Measurements from ENCODE around the gene LCMT2. TPM values are rescaled to one million over a fixed set of nuclear protein-coding genes. Genes with fewer than 3 reads are reported as not detected.

Gene LCMT2
- total RNA-seq, 2 donors from 2014 or later, result 5.3 to 7.7 TPM

GRCh38 chr15:43346305-43346704, 15.9 kb upstream of the LCMT2 start:
- Histone ChIP-seq H3K36me3 (no peaks in the 10 kb centered on the region), H3K4me1 (ENCODE audit: control insufficient read depth in 1 of 2, low read depth in 2 of 2) (no peaks in the 10 kb centered on the region), H3K4me3 (no peak overlapping the region), H3K9me3 (no peaks in the 10 kb centered on the region), H3K27me3 (replicated peaks; ENCODE audit: insufficient read depth) (no peaks in the 10 kb centered on the region), H3K27ac (no peak overlapping the region)
- DNase-seq (ENCODE audit: low spot score) (no peak), ATAC-seq (ENCODE audit: insufficient number of reproducible peaks, low FRiP score, low read depth) (no peak)
- no peak for TF ChIP-seq CTCF (IDR thresholded peaks at IDR 0.05)

GRCh38 chr15:43330780-43331087, 361 bp upstream of the LCMT2 start:
- no peak for ATAC-seq (ENCODE audit: insufficient number of reproducible peaks, low FRiP score, low read depth)
- Histone ChIP-seq H3K36me3 (no peaks in the 10 kb centered on the region), H3K9me3 (no peaks in the 10 kb centered on the region), H3K4me3 (peak overlapping the region; percentile 91), H3K27ac (peak overlapping the region; percentile 94 to 95), H3K27me3 (replicated peaks; ENCODE audit: insufficient read depth) (no peaks in the 10 kb centered on the region), H3K4me1 (ENCODE audit: control insufficient read depth in 1 of 2, low read depth in 2 of 2) (peaks cover 14 to 28% of the 10 kb centered on the region in 2 donors)
- no peak for TF ChIP-seq CTCF (IDR thresholded peaks at IDR 0.05)
- no peak for DNase-seq (ENCODE audit: low spot score)

- Histone ChIP-seq H3K4me1 (ENCODE audit: control insufficient read depth in 1 of 2, low read depth in 2 of 2) (peaks cover 14 to 28% of the 10 kb centered on the region in 2 donors), H3K36me3 (no peaks in the 10 kb centered on the region), H3K4me3 (peak overlapping the region; percentile 91), H3K9me3 (no peaks in the 10 kb centered on the region), H3K27me3 (replicated peaks; ENCODE audit: insufficient read depth) (no peaks in the 10 kb centered on the region), H3K27ac (peak overlapping the region; percentile 94 to 95)
- ATAC-seq (ENCODE audit: insufficient number of reproducible peaks, low FRiP score, low read depth), result no peak
- DNase-seq (ENCODE audit: low spot score), result no peak
- TF ChIP-seq CTCF (IDR thresholded peaks at IDR 0.05), result no peak
Measured at GRCh38 chr15:43329217-43329959, 985 bp downstream of the LCMT2 start.

GRCh38 chr15:43325039-43325684, 5.2 kb downstream of the LCMT2 start:
- Histone ChIP-seq H3K4me3 (no peak overlapping the region), H3K27me3 (replicated peaks; ENCODE audit: insufficient read depth) (no peaks in the 10 kb centered on the region), H3K9me3 (no peaks in the 10 kb centered on the region), H3K4me1 (ENCODE audit: control insufficient read depth in 1 of 2, low read depth in 2 of 2) (peaks cover 14 to 21% of the 10 kb centered on the region in 2 donors), H3K36me3 (no peaks in the 10 kb centered on the region), H3K27ac (no peak overlapping the region)
- no peak for DNase-seq (ENCODE audit: low spot score)
- TF ChIP-seq CTCF (IDR thresholded peaks at IDR 0.05), result no peak
- ATAC-seq (ENCODE audit: insufficient number of reproducible peaks, low FRiP score, low read depth), result no peak

GRCh38 chr15:43318990-43319771, 11.2 kb downstream of the LCMT2 start:
- no peak for TF ChIP-seq CTCF (IDR thresholded peaks at IDR 0.05)
- Histone ChIP-seq H3K27me3 (replicated peaks; ENCODE audit: insufficient read depth) (no peaks in the 10 kb centered on the region), H3K4me3 (no peak overlapping the region), H3K9me3 (no peaks in the 10 kb centered on the region), H3K36me3 (no peaks in the 10 kb centered on the region), H3K4me1 (ENCODE audit: control insufficient read depth in 1 of 2, low read depth in 2 of 2) (no peaks in the 10 kb centered on the region), H3K27ac (no peak overlapping the region)
- ATAC-seq (ENCODE audit: insufficient number of reproducible peaks, low FRiP score, low read depth) (no peak), DNase-seq (ENCODE audit: low spot score) (no peak)

All from thoracic aorta (tissue), 2 donors.